ENCODE measurements around the gene PSEN2.

DNA sequence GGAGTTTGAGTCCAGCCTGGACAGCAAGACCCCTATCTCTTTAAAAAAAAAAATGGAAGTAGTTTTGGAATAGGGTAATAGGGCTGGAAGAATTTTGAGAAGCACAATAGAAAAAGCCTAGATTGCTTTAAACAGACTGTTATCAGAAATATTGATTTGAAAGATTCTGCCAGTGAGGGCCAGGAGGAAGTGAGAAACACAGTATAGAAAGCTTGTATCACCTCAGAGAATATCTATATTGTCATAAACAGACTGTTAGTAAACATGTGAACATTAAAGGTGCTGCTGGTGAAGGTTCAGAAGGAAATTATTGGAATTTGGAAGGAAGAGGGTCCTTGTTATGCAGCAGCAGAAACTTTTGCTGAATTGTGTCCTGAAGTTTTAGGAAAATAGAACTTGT, 24.8 kb upstream of the PSEN2 start:
- TF ChIP-seq, protein P1, sequence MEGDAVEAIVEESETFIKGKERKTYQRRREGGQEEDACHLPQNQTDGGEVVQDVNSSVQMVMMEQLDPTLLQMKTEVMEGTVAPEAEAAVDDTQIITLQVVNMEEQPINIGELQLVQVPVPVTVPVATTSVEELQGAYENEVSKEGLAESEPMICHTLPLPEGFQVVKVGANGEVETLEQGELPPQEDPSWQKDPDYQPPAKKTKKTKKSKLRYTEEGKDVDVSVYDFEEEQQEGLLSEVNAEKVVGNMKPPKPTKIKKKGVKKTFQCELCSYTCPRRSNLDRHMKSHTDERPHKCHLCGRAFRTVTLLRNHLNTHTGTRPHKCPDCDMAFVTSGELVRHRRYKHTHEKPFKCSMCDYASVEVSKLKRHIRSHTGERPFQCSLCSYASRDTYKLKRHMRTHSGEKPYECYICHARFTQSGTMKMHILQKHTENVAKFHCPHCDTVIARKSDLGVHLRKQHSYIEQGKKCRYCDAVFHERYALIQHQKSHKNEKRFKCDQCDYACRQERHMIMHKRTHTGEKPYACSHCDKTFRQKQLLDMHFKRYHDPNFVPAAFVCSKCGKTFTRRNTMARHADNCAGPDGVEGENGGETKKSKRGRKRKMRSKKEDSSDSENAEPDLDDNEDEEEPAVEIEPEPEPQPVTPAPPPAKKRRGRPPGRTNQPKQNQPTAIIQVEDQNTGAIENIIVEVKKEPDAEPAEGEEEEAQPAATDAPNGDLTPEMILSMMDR (IDR thresholded peaks at IDR 0.05): no peak
- TF ChIP-seq POLR2AphosphoS5 (IDR thresholded peaks at IDR 0.05): no peak
- TF ChIP-seq EP300 (IDR thresholded peaks at IDR 0.05): no peak
- no peak for TF ChIP-seq POLR2A (IDR thresholded peaks at IDR 0.05; ENCODE audit: low read depth)

Data from esophagus muscularis mucosa (tissue), 4 donors.